CD4-positive, alpha-beta T cell treated with Interleukin-21 for 1 hour (primary cell): Measurements from ENCODE around the gene SLC30A3.
A peak's percentile ranks its signal among the peaks of the same experiment; 100 is the strongest.
"Not testable (repeated sequence)": the region's sequence is repeated elsewhere in the genome, so short reads cannot be mapped to it uniquely, and the experiment has no call there.

Experiments
- DNase-seq: peaks from one replicate; pipeline ENCODE4 v3.0.0-alpha.2; 2020

SLC30A3 gene

GRCh38 chr2:27262379-27263286 is at the start of gene SLC30A3:
TSS of gene SLC30A3 (minus strand) at chr2:27263047. CDS start at chr2:27262906, 141 bp downstream.
- DNase-seq: peak; percentile 75

- DNase-seq: no peak
These were observed 49.3 kb upstream of the SLC30A3 start for GRCh38 chr2:27312152-27312551.

GRCh38 chr2:27309651-27310050 is 46.8 kb upstream of the SLC30A3 start:
- DNase-seq: no peak

GRCh38 chr2:27308359-27308881 is 45.6 kb upstream of the SLC30A3 start, which contains the start of gene UCN:
TSS of gene UCN (minus strand) at chr2:27308445. CDS start at chr2:27307895, 550 bp downstream.
- DNase-seq: no peak

GRCh38 chr2:27307545-27308358 is 44.9 kb upstream of the SLC30A3 start:
- no peak for DNase-seq

GRCh38 chr2:27307287-27307544 is 44.4 kb upstream of the SLC30A3 start:
- no peak for DNase-seq

GRCh38 chr2:27306573-27307286 is 43.9 kb upstream of the SLC30A3 start:
- DNase-seq: peak; percentile 22

- no peak for DNase-seq
These were observed 43.3 kb upstream of the SLC30A3 start for GRCh38 chr2:27306136-27306535.

- no peak for DNase-seq
These were observed 42.7 kb upstream of the SLC30A3 start for GRCh38 chr2:27305516-27305915.

GRCh38 chr2:27304488-27305240 is 41.8 kb upstream of the SLC30A3 start:
- DNase-seq: no peak

GRCh38 chr2:27303093-27304025 is 40.5 kb upstream of the SLC30A3 start:
- peak; percentile 67 for DNase-seq

- not testable (repeated sequence) for DNase-seq
These were observed 37.8 kb upstream of the SLC30A3 start for GRCh38 chr2:27300606-27301005.

- no peak for DNase-seq
These were observed 35.7 kb upstream of the SLC30A3 start for GRCh38 chr2:27298391-27299080.

- no peak for DNase-seq
These were observed 34.3 kb upstream of the SLC30A3 start for GRCh38 chr2:27297195-27297594.

GRCh38 chr2:27296481-27296880 is 33.6 kb upstream of the SLC30A3 start:
- no peak for DNase-seq

GRCh38 chr2:27294928-27295327 is 32.1 kb upstream of the SLC30A3 start:
- no peak for DNase-seq

- DNase-seq: no peak
These were observed 29.0 kb upstream of the SLC30A3 start for GRCh38 chr2:27291865-27292264.

GRCh38 chr2:27290549-27290948 is 27.7 kb upstream of the SLC30A3 start:
- DNase-seq: no peak

- DNase-seq: no peak
These were observed 25.8 kb upstream of the SLC30A3 start for GRCh38 chr2:27288610-27289009.

- DNase-seq: no peak
These were observed 22.6 kb upstream of the SLC30A3 start for GRCh38 chr2:27285481-27285880.
